ENCODE data around the gene OR10A6. TPM values are rescaled to one million over a fixed set of nuclear protein-coding genes. Genes with fewer than 3 reads are reported as not detected.

The OR10A6 gene
- total RNA-seq (ENCODE audit: low replicate concordance): not detected in 2 replicates

GRCh38 chr11:7931168-7931567 is at the start of gene OR10A6:
TSS of gene OR10A6 (minus strand) at chr11:7931268. CDS start at chr11:7928662, 2,606 bp downstream.

GRCh38 chr11:7965386-7965785 is 34.3 kb upstream of the OR10A6 start, which contains the start of gene NLRP10:
TSS of gene NLRP10 (minus strand) at chr11:7965447. CDS start at chr11:7963495, 1,952 bp downstream.

GRCh38 chr11:7941608-7942007 is 10.5 kb upstream of the OR10A6 start, which contains the start of gene OR10A3:
TSS of gene OR10A3 (minus strand) at chr11:7941708. CDS start at chr11:7939520, 2,188 bp downstream.

Other genes starting within 250 kb of the OR10A6 start
- gene OVCH2, start 224.8 kb downstream of the OR10A6 start, total RNA-seq (ENCODE audit: low replicate concordance): not detected in 2 replicates
- not detected in 2 replicates for gene OR5P2, start 134.3 kb downstream of the OR10A6 start, total RNA-seq (ENCODE audit: low replicate concordance)
- not detected in 2 replicates for gene OR5P3, start 100.4 kb downstream of the OR10A6 start, total RNA-seq (ENCODE audit: low replicate concordance)
- gene OR10A3, start 10.4 kb upstream of the OR10A6 start, total RNA-seq (ENCODE audit: low replicate concordance): not detected in 2 replicates
- 0.23 and 0.68 TPM in 2 replicates for gene NLRP10, start 34.2 kb upstream of the OR10A6 start, total RNA-seq (ENCODE audit: low replicate concordance)
- gene EIF3F, start 56.1 kb upstream of the OR10A6 start, total RNA-seq (ENCODE audit: low replicate concordance): 278 and 302 TPM in 2 replicates
- 7.7 and 12.6 TPM in 2 replicates for gene TUB, start 149.9 kb upstream of the OR10A6 start, total RNA-seq (ENCODE audit: low replicate concordance)
- gene RIC3, start 237.8 kb upstream of the OR10A6 start, total RNA-seq (ENCODE audit: low replicate concordance): not detected in 2 replicates